ENCODE data around the gene ERRFI1.

- peak; percentile 64 for TF ChIP-seq POLR2AphosphoS5 (IDR thresholded peaks at IDR 0.05; ENCODE audit: low read depth, low read length)
- TF ChIP-seq REST (IDR thresholded peaks at IDR 0.05; ENCODE audit: insufficient read depth in 1 of 2, low read depth in 2 of 2, low read length in 2 of 2): no peak
- TF ChIP-seq TAF1 (IDR thresholded peaks at IDR 0.05; ENCODE audit: borderline replicate concordance, insufficient read depth, low read length): no peak
- no peak for TF ChIP-seq SIN3A (IDR thresholded peaks at IDR 0.05; ENCODE audit: borderline replicate concordance, insufficient read depth, low read length)
These were observed 10.9 kb downstream of the ERRFI1 start for GRCh38 chr1:8015036-8015808.

All from PFSK-1 (cell line).